HG03039 (cell line): ENCODE data around the gene PLA2R1.

Experiments used
- ATAC-seq: cut with Tn5 transposase; IDR thresholded peaks from one replicate; pipeline ENCODE4 v1.9.1; 2021; ENCODE audit warnings: mild to moderate bottlenecking, moderate library complexity; ENCODE audit not compliant: unreplicated experiment

Gene PLA2R1

GRCh38 chr2:159938395-159938794, 124.0 kb downstream of the PLA2R1 start:
- no peak for ATAC-seq

GRCh38 chr2:159936471-159936870, 125.9 kb downstream of the PLA2R1 start:
- ATAC-seq, result no peak

- peak; percentile 83 for ATAC-seq
Observed at GRCh38 chr2:159933727-159934049, 128.7 kb downstream of the PLA2R1 start.

GRCh38 chr2:159933040-159933726, 129.2 kb downstream of the PLA2R1 start:
- ATAC-seq, result no peak

GRCh38 chr2:159926695-159927094, 135.7 kb downstream of the PLA2R1 start:
- no peak for ATAC-seq

GRCh38 chr2:159925975-159926374, 136.4 kb downstream of the PLA2R1 start:
- ATAC-seq, result no peak

- peak; percentile 89 for ATAC-seq
Observed at GRCh38 chr2:159922563-159922962, 139.9 kb downstream of the PLA2R1 start.

- peak; percentile 68 for ATAC-seq
Observed at GRCh38 chr2:159921752-159922404, 140.5 kb downstream of the PLA2R1 start.

GRCh38 chr2:159916511-159916910, 145.9 kb downstream of the PLA2R1 start:
- ATAC-seq, result no peak

- no peak for ATAC-seq
Observed at GRCh38 chr2:159913900-159914299, 148.5 kb downstream of the PLA2R1 start.

GRCh38 chr2:159912580-159912979, 149.8 kb downstream of the PLA2R1 start:
- ATAC-seq, result no peak

- no peak for ATAC-seq
Observed at GRCh38 chr2:159910951-159911350, 151.5 kb downstream of the PLA2R1 start.

GRCh38 chr2:159908623-159909022, 153.8 kb downstream of the PLA2R1 start:
- ATAC-seq, result no peak

GRCh38 chr2:159907909-159908308, 154.5 kb downstream of the PLA2R1 start:
- ATAC-seq, result no peak

- no peak for ATAC-seq
Observed at GRCh38 chr2:159905926-159906714, 156.3 kb downstream of the PLA2R1 start.

GRCh38 chr2:159904959-159905305, 157.5 kb downstream of the PLA2R1 start:
- peak; percentile 47 for ATAC-seq

GRCh38 chr2:159904127-159904958, 158.1 kb downstream of the PLA2R1 start, which contains the start of gene LY75:
Gene LY75, minus strand, starts transcription at chr2:159904756.
- ATAC-seq, result peak; percentile 87

GRCh38 chr2:159903443-159904126, 158.8 kb downstream of the PLA2R1 start:
- peak; percentile 19 for ATAC-seq

- no peak for ATAC-seq
Observed at GRCh38 chr2:159902722-159903121, 159.7 kb downstream of the PLA2R1 start.

- no peak for ATAC-seq
Observed at GRCh38 chr2:159900343-159900742, 162.1 kb downstream of the PLA2R1 start.
